CD4-positive, alpha-beta T cell treated with Interferon gamma for 1 hour (primary cell): Measurements from ENCODE around the gene AGAP1.

Experiments
- DNase-seq: peaks from one replicate; pipeline ENCODE4 v3.0.0-alpha.2; 2020

The AGAP1 gene

GRCh38 chr2:235573331-235574221 lies 79.7 kb downstream of the AGAP1 start:
- DNase-seq, result no peak

- DNase-seq, result no peak
Observed at GRCh38 chr2:235575431-235575830, 81.6 kb downstream of the AGAP1 start.

- no peak for DNase-seq
Observed at GRCh38 chr2:235575904-235576303, 82.1 kb downstream of the AGAP1 start.

- DNase-seq, result no peak
Observed at GRCh38 chr2:235576337-235576910, 82.6 kb downstream of the AGAP1 start.

- DNase-seq, result no peak
Observed at GRCh38 chr2:235577404-235578330, 83.8 kb downstream of the AGAP1 start.

- no peak for DNase-seq
Observed at GRCh38 chr2:235579128-235579527, 85.3 kb downstream of the AGAP1 start.

- no peak for DNase-seq
Observed at GRCh38 chr2:235580426-235581157, 86.7 kb downstream of the AGAP1 start.

GRCh38 chr2:235582081-235582686 lies 88.3 kb downstream of the AGAP1 start:
- DNase-seq, result no peak

- no peak for DNase-seq
Observed at GRCh38 chr2:235582729-235583128, 88.9 kb downstream of the AGAP1 start.

- no peak for DNase-seq
Observed at GRCh38 chr2:235583144-235583543, 89.3 kb downstream of the AGAP1 start.

GRCh38 chr2:235583925-235584637 lies 90.2 kb downstream of the AGAP1 start:
- no peak for DNase-seq

- no peak for DNase-seq
Observed at GRCh38 chr2:235584638-235585007, 90.8 kb downstream of the AGAP1 start.

- no peak for DNase-seq
Observed at GRCh38 chr2:235587202-235587601, 93.4 kb downstream of the AGAP1 start.

- DNase-seq, result no peak
Observed at GRCh38 chr2:235588750-235589149, 94.9 kb downstream of the AGAP1 start.

- DNase-seq, result no peak
Observed at GRCh38 chr2:235591231-235591730, 97.4 kb downstream of the AGAP1 start.

GRCh38 chr2:235591921-235592320 lies 98.1 kb downstream of the AGAP1 start:
- no peak for DNase-seq

- DNase-seq, result no peak
Observed at GRCh38 chr2:235592430-235592829, 98.6 kb downstream of the AGAP1 start.

GRCh38 chr2:235592836-235593235 lies 99.0 kb downstream of the AGAP1 start:
- no peak for DNase-seq

GRCh38 chr2:235594041-235594440 lies 100.2 kb downstream of the AGAP1 start:
- no peak for DNase-seq

GRCh38 chr2:235594964-235595363 lies 101.1 kb downstream of the AGAP1 start:
- DNase-seq, result no peak

- no peak for DNase-seq
Observed at GRCh38 chr2:235595422-235596010, 101.7 kb downstream of the AGAP1 start.
